ENCODE data around the gene RSBN1.
"Not testable (repeated sequence)": the region's sequence is repeated elsewhere in the genome, so short reads cannot be mapped to it uniquely, and the experiment has no call there.

Gene RSBN1

GRCh38 chr1:113749402-113749801 is 62.9 kb downstream of the RSBN1 start:
- DNase-seq (ENCODE audit: insufficient read length, low spot score) (no peak), FAIRE-seq (no peak)

DNA sequence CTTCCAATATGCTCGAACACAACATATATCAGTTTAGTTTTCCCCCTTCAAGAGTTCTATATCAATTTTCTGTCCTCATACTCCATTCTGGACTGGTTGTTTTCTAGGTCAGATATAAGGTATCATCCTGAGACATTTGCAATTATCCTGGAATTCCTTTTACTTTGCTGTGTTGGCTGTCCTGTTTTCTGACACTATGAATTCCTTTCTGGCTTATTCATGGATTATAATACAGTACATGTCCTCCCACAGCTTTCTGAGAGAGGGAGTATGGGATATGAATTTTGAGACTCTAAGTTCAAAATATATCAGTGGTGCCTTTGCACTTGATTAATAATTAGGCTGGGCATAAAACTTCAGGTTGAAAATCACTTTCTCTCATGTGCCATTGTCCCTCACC is 64.9 kb downstream of the RSBN1 start:
- DNase-seq (ENCODE audit: insufficient read length, low spot score) (no peak), FAIRE-seq (no peak)

- FAIRE-seq = no peak
- no peak for DNase-seq (ENCODE audit: insufficient read length, low spot score)
Measured at GRCh38 chr1:113745425-113745824, 66.9 kb downstream of the RSBN1 start.

DNA sequence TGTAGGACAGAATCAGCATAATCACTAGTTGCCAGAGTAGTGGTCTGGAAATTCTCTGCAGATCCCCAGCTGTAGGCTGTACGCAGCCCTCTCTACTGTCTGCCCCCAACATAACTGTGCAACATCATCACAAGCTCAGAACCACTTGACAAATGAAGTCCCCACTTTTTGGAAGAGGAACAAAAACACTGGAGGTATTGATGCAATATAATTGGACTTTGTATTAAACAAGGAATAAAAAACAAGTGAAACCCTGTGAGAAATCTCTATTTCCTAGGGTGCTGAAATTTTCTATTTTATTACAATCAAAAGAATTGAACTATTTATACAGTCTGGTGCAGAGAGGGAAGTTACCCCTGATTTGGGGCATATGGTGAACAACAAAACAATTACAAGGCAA is 68.2 kb downstream of the RSBN1 start:
- no peak for FAIRE-seq
- no peak for DNase-seq (ENCODE audit: insufficient read length, low spot score)

GRCh38 chr1:113742515-113742914 is 69.8 kb downstream of the RSBN1 start:
- FAIRE-seq = no peak
- DNase-seq (ENCODE audit: insufficient read length, low spot score) = no peak

DNA sequence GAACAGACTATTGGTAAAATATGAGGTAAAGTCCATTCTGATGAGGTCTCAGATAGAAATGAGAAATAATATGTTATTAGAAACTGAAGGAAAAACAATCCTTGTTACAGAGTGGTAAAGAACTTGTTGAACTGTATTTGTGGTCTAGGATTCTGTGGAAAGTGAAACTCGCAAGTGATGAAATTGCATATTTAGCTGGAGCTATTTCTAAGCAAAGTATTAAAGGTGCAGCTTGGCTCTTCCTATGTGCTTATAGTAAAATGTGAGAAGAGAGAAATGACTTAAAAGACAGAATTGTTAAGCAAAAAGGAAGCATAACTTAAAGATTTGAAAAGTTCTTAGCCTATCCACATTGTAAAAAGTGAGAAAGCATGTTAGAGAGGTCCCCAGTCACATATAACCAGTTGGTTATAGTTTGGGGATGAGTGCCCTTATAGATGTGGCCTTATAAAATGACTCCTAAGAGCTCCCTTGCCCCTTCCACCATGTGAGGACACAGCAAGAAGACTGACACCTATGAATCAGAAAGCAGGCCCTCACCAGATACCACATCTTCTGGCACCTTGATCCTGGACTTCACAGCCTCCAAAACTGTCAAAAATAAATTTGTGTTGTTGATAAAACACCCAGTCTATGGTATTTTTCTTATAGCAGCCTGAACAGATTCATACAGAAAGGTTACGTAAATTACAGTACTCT is 77.8 kb downstream of the RSBN1 start:
- DNase-seq (ENCODE audit: insufficient read length, low spot score) (no peak), FAIRE-seq (peak; percentile 51)

DNA sequence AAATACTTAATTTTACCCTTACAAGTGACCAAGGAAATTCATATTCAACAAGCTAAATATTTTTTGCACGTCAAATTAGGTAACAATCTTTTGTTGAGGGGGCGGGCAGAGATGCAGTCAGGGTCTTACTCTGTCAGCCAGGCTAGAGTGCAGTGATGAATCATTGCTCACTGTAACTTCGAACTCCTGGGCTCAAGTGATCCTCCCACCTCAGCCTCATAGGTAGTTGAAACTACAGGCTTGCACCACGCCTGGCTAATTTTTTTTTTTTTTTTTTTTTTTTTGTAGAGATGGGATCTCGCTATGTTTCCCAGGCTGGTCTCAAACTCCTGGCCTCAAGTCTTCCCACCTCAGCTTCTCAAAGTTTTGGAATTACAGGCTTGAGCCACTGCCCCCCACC is 79.5 kb downstream of the RSBN1 start:
- DNase-seq (ENCODE audit: insufficient read length, low spot score) = no peak
- FAIRE-seq = no peak

DNA sequence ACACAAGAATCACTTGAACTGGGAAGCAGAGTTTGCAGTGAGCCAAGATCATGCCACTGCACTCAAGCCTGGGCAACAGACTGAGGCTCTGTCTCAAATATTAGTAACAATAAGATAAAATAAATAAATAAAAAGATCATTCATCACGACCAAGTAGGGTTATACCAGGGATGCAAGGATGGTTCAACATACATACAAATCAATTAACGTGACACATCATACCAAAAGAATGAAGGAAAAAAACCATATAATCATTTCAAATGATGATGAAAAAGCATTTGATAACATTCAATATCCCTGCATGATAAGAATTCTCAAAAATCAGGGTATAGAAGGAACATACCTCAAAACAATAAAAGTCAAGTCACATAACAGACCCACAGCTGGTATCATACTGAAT is 91.3 kb downstream of the RSBN1 start:
- FAIRE-seq (no peak), DNase-seq (ENCODE audit: insufficient read length, low spot score) (no peak)

GRCh38 chr1:113718621-113719020 is 93.7 kb downstream of the RSBN1 start:
- not testable (repeated sequence) for FAIRE-seq; DNase-seq (ENCODE audit: insufficient read length, low spot score)

DNA sequence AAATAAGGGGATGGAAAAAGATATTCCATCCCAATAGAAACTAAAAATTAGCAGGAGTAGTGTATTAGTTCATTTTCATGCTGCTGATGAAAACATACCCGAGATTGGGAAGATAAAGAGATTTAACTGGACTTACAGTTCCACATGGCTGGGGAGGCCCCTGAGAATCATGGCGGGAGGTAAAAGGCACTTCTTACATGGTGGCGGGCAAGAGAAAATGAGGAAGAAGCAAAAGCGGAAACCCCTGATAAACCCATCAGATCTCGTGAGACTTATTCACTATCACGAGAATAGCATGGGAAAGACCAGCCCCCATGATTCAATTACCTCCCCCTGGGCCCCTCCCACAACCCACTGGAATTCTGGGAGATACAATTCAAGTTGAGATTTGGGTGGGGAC is 94.8 kb downstream of the RSBN1 start:
- not testable (repeated sequence) for DNase-seq (ENCODE audit: insufficient read length, low spot score); FAIRE-seq

- no peak for DNase-seq (ENCODE audit: insufficient read length, low spot score)
- no peak for FAIRE-seq
Measured at GRCh38 chr1:113714606-113715269, 97.5 kb downstream of the RSBN1 start.
